ENCODE data around the gene PHRF1.

Gene PHRF1

GRCh38 chr11:575996-576768 lies at the start of gene PHRF1:
Gene PHRF1, plus strand, starts transcription at chr11:576470. Its CDS starts 5,043 bp downstream, at chr11:581513.
- peak; percentile 94 to 98 (median 97) for DNase-seq

GRCh38 chr11:528166-528814 lies 48.0 kb upstream of the PHRF1 start:
- no peak for DNase-seq

- peak in 2 of 3 experiments; percentile 58 to 76 for DNase-seq
Measured at GRCh38 chr11:528815-529727, 47.2 kb upstream of the PHRF1 start.

GRCh38 chr11:529728-530411 lies 46.4 kb upstream of the PHRF1 start:
- DNase-seq: no peak

- DNase-seq: no peak
Measured at GRCh38 chr11:530960-531831, 45.1 kb upstream of the PHRF1 start.

- DNase-seq: no peak
Measured at GRCh38 chr11:531919-532526, 44.2 kb upstream of the PHRF1 start.

- no peak for DNase-seq
Measured at GRCh38 chr11:532527-532985, 43.7 kb upstream of the PHRF1 start.

- DNase-seq: no peak
Measured at GRCh38 chr11:532986-533585, 43.2 kb upstream of the PHRF1 start.

GRCh38 chr11:533586-534395 lies 42.5 kb upstream of the PHRF1 start:
- no peak for DNase-seq

- DNase-seq: peak; percentile 33 to 76 (median 69)
Measured at GRCh38 chr11:534396-535209, 41.7 kb upstream of the PHRF1 start.

- DNase-seq: no peak
Measured at GRCh38 chr11:535210-535518, 41.1 kb upstream of the PHRF1 start.

- peak; percentile 93 to 98 (median 95) for DNase-seq
Measured at GRCh38 chr11:535519-536454, 40.5 kb upstream of the PHRF1 start, which contains the start of gene HRAS. Gene HRAS, minus strand, starts transcription at chr11:535576.

- DNase-seq: peak; percentile 91 to 96 (median 93)
Measured at GRCh38 chr11:536841-537621, 39.2 kb upstream of the PHRF1 start, which contains the start of gene LRRC56. Gene LRRC56, plus strand, starts transcription at chr11:537527. Its CDS starts 3,158 bp downstream, at chr11:540685.

GRCh38 chr11:537622-538430 lies 38.4 kb upstream of the PHRF1 start:
- no peak for DNase-seq

- DNase-seq: no peak
Measured at GRCh38 chr11:538431-539051, 37.7 kb upstream of the PHRF1 start.

All from NCI-H1417 (cell line).